Gastroesophageal sphincter (tissue), 4 donors: ENCODE results near the gene ERBB4. TPM values are rescaled to one million over a fixed set of nuclear protein-coding genes. Genes with fewer than 3 reads are reported as not detected.

Experiments
- ATAC-seq: fragments of 150-250 bp; one replicate; pipeline ENCODE4 v1.9.1; 2016; ENCODE audit warnings: mild to moderate bottlenecking, moderate library complexity
- H3K27ac ChIP-seq, 4 donors: fragments of 200-600 bp; sonication (generic) in 3 of 4; 1 replicate in 3 of 4; 2 replicates in 1 of 4; pipeline ENCODE4 v1.5.1; 2016 to 2019
- H3K27me3 ChIP-seq: fragments of 200-600 bp; sonication (generic); one replicate; pipeline ENCODE4 v1.5.1; 2019
- H3K36me3 ChIP-seq, 2 donors: fragments of 200-600 bp; sonication (generic); one replicate each; pipeline ENCODE4 v1.5.1; 2019; ENCODE audit warnings: control low read depth in 1 of 2
- H3K4me1 ChIP-seq, 3 donors: fragments of 200-600 bp; sonication (generic); 1 replicate in 2 of 3; 2 replicates in 1 of 3; pipeline ENCODE4 v1.5.1; 2016 to 2019; ENCODE audit warnings: control low read depth in 2 of 3
- H3K4me3 ChIP-seq, 2 donors: fragments of 200-600 bp; sonication (generic); one replicate each; pipeline ENCODE4 v1.5.1; 2019; ENCODE audit warnings: mild to moderate bottlenecking in 1 of 2, moderate library complexity in 1 of 2
- H3K9me3 ChIP-seq, 3 donors: fragments of 200-600 bp; sonication (generic); one replicate each; pipeline ENCODE4 v1.5.1; 2017 to 2019; ENCODE audit warnings: control low read depth in 2 of 3
- EP300 ChIP-seq: sonication (generic); formaldehyde crosslinking; IDR thresholded peaks from one replicate; pipeline ENCODE4 v1.6.1; 2017; ENCODE audit warnings: antibody characterized with exemption, mild to moderate bottlenecking
- POLR2A ChIP-seq, 2 donors: fragments of 450-650 bp; IDR thresholded peaks; one replicate each; pipeline ENCODE4 v1.6.1; 2017; ENCODE audit warnings: antibody characterized with exemption in 2 of 2, mild to moderate bottlenecking in 2 of 2, moderate library complexity in 1 of 2
- POLR2AphosphoS5 ChIP-seq: sonication (generic); formaldehyde crosslinking; IDR thresholded peaks from one replicate; pipeline ENCODE4 v1.6.1; 2017; ENCODE audit warnings: antibody characterized with exemption
- WGBS, 2 donors: methylation state at CpG; one replicate each; pipeline ENCODE4 v1.1.5; 2018; ENCODE audit warnings: low coverage in 1 of 2; 5-methylcytosine and 5-hydroxymethylcytosine counted together
- total RNA-seq, 4 donors: library from RNA; depleted of rRNA; stranded (reverse); fragments of >200 nt; gene quantifications; one replicate each; pipeline ENCODE4 v1.1.0, GENCODE V29; 2016
- TF ChIP-seq, protein P1 (sequence below), 4 experiments: fragments of 200-600 bp in 2 of 4; fragments of 450-650 bp in 2 of 4; sonication (generic) in 1 of 4; IDR thresholded peaks; one replicate each; pipeline ENCODE4 v1.5.1; 2017 to 2019; ENCODE audit warnings: antibody characterized with exemption in 4 of 4, mild to moderate bottlenecking in 2 of 4, moderate library complexity in 2 of 4

The ERBB4 gene
- total RNA-seq, 4 donors from 2014 or later = 0.16 to 0.92 (median 0.50) TPM

- Histone ChIP-seq H3K27ac (no peak overlapping the region), H3K36me3 (no peaks in the 10 kb centered on the region), H3K4me3 (no peak overlapping the region), H3K27me3 (no peaks in the 10 kb centered on the region), H3K9me3 (no peaks in the 10 kb centered on the region), H3K4me1 (no peaks in the 10 kb centered on the region)
- TF ChIP-seq POLR2AphosphoS5 (no peak), POLR2A (IDR thresholded peaks at IDR 0.05) (no peak), EP300 (no peak)
- TF ChIP-seq, protein P1, sequence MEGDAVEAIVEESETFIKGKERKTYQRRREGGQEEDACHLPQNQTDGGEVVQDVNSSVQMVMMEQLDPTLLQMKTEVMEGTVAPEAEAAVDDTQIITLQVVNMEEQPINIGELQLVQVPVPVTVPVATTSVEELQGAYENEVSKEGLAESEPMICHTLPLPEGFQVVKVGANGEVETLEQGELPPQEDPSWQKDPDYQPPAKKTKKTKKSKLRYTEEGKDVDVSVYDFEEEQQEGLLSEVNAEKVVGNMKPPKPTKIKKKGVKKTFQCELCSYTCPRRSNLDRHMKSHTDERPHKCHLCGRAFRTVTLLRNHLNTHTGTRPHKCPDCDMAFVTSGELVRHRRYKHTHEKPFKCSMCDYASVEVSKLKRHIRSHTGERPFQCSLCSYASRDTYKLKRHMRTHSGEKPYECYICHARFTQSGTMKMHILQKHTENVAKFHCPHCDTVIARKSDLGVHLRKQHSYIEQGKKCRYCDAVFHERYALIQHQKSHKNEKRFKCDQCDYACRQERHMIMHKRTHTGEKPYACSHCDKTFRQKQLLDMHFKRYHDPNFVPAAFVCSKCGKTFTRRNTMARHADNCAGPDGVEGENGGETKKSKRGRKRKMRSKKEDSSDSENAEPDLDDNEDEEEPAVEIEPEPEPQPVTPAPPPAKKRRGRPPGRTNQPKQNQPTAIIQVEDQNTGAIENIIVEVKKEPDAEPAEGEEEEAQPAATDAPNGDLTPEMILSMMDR (IDR thresholded peaks at IDR 0.05) = no peak
- WGBS, 2 donors = 73 to 96% methylated on average over 4 of the region's 4 CpGs
- no peak for ATAC-seq
Measured at GRCh38 chr2:212083492-212083891, 455.1 kb downstream of the ERBB4 start.

DNA sequence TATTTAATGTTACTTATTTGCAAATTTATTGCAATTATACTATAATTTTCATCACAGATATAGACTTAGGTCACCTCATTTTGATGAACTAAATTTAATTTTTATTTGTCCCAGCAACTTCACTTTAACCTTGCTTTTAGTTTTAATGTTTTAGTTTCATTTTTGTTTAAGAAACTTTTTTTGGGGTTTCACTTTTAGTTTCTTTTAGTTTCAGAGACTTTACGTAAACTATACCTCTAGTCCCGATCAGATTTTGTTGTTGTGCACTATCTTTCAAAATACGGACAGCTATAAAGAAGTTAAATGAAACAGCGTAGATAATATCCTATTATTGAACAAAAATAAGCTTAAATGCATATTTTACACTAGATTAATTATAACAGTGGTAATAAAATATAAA is 460.5 kb downstream of the ERBB4 start:
- no peak for TF ChIP-seq POLR2AphosphoS5
- TF ChIP-seq, protein P1 (IDR thresholded peaks at IDR 0.05) = no peak
- TF ChIP-seq POLR2A (IDR thresholded peaks at IDR 0.05) = no peak
- no peak for TF ChIP-seq EP300
- ATAC-seq = no peak
- Histone ChIP-seq H3K4me1 (no peaks in the 10 kb centered on the region), H3K27ac (no peak overlapping the region), H3K27me3 (no peaks in the 10 kb centered on the region), H3K36me3 (no peaks in the 10 kb centered on the region), H3K4me3 (no peak overlapping the region), H3K9me3 (no peaks in the 10 kb centered on the region)
- WGBS, 2 donors = 73 to 76% methylated on average over 4 of the region's 4 CpGs

DNA sequence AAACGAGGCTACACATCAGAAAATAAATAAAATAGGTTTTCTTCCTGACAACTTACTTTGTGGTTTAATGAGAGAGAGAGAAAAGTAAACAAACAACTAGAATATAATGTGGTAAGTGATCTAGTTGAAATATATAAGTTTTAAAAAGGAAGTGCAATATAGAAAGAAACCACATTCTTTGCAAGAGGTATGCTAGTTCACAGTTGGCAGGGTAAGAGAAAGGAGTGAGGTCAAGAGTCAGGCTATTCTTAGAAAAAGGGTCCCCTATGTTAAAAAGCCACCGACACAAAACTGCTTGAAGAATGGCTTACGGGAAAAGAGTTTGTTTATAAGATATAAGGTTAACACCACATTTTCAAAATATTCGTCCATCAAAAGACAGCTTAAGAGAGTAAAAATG is 462.1 kb downstream of the ERBB4 start:
- TF ChIP-seq EP300 (no peak), POLR2A (IDR thresholded peaks at IDR 0.05) (no peak), POLR2AphosphoS5 (no peak)
- TF ChIP-seq, protein P1 (IDR thresholded peaks at IDR 0.05) = no peak

DNA sequence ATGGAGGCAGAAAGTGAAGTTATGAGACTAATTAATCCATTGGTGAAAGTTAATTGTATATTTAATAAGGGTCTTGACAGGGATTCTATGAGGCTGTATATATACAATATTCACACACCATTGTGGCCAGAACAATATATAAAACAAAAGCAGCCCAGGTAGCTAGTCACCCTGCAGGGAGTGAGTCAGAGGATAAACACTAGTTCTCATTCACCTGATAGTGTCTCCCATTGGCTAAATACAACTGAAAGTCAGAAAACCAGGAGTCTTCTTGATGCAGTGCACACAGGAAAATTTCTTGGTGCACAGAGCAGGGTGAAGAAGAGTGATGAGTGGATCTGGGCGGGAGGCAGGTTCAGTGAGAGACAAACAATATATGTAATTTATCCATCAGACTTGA is 465.2 kb downstream of the ERBB4 start:
- H3K4me3 ChIP-seq = no peak overlapping the region
- no peaks in the 10 kb centered on the region for H3K9me3 ChIP-seq
- TF ChIP-seq POLR2AphosphoS5 (no peak), POLR2A (IDR thresholded peaks at IDR 0.05) (no peak), EP300 (no peak)
- TF ChIP-seq, protein P1 (IDR thresholded peaks at IDR 0.05) = no peak
- H3K27me3 ChIP-seq = no peaks in the 10 kb centered on the region
- no peak for ATAC-seq
- H3K4me1 ChIP-seq = no peaks in the 10 kb centered on the region
- H3K36me3 ChIP-seq = no peaks in the 10 kb centered on the region
- 60 to 65% methylated on average over 1 of the region's 1 CpG for WGBS, 2 donors
- H3K27ac ChIP-seq = no peak overlapping the region

More for the DNA sequence above, 462.1 kb downstream of the ERBB4 start:
- no peaks in the 10 kb centered on the region for H3K27me3 ChIP-seq
- WGBS, 2 donors = 15% methylated on average over 4 of the region's 4 CpGs
- no peaks in the 10 kb centered on the region for H3K9me3 ChIP-seq
- no peak overlapping the region for H3K4me3 ChIP-seq
- no peaks in the 10 kb centered on the region for H3K4me1 ChIP-seq
- ATAC-seq = no peak
- H3K36me3 ChIP-seq = no peaks in the 10 kb centered on the region
- no peak overlapping the region for H3K27ac ChIP-seq

- WGBS, 2 donors = 35 to 73% methylated on average over 2 of the region's 2 CpGs
- no peaks in the 10 kb centered on the region for H3K4me1 ChIP-seq
- H3K36me3 ChIP-seq = no peaks in the 10 kb centered on the region
- H3K4me3 ChIP-seq = no peak overlapping the region
- H3K27me3 ChIP-seq = no peaks in the 10 kb centered on the region
- H3K9me3 ChIP-seq = no peaks in the 10 kb centered on the region
- ATAC-seq = no peak
- no peak for TF ChIP-seq POLR2A (IDR thresholded peaks at IDR 0.05)
- no peak for TF ChIP-seq POLR2AphosphoS5
- TF ChIP-seq, protein P1 (IDR thresholded peaks at IDR 0.05) = no peak
- no peak for TF ChIP-seq EP300
- no peak overlapping the region for H3K27ac ChIP-seq
Measured at GRCh38 chr2:212066546-212066945, 472.1 kb downstream of the ERBB4 start.
